CD4-positive, alpha-beta T cell treated with Interleukin-15 for 1 hour (primary cell): ENCODE results near the gene AFTPH.
"Not testable (repeated sequence)": the region's sequence is repeated elsewhere in the genome, so short reads cannot be mapped to it uniquely, and the experiment has no call there.

Experiments
- DNase-seq: peaks from one replicate; pipeline ENCODE4 v3.0.0-alpha.2; 2020

AFTPH gene

DNA sequence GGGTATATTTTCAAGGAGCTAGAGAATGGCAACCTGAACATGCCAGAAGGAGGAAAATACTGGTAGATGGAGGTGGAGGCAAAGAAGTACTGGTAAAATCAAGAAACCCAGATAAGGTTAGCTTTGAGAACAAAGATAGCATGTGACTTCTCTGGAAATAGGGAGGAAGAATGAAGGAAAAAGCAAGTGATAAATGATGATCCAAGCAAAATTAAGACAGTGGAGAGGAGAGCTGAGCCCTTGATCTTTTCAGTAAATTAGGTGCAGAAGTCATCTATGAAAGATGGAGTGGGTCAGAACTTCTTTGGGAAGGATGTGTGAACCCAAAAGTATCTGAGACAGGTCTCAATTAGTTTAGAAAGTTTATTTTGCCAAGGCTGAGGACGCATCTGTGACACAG, 25.7 kb upstream of the AFTPH start:
- no peak for DNase-seq

DNA sequence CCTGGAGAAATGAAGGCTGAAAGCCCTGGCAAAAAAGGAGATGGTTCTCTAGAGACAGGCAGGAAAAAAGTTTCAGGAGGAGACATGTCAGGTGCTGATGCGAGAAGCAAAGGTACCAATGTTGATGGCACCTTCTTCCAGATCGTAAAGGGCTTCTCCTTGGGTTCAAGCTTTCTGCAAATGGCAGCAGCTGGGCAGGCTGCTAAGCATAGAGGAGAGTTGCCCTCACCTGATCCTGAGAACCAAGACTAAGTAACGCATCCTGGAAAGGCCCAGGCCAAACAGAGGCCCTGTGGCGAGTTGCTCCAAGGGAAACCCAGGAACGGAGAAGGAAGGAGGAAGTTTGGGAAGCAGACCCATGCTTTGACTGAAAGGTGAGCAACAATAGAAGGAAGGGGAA, 23.6 kb upstream of the AFTPH start:
- DNase-seq, result no peak

DNA sequence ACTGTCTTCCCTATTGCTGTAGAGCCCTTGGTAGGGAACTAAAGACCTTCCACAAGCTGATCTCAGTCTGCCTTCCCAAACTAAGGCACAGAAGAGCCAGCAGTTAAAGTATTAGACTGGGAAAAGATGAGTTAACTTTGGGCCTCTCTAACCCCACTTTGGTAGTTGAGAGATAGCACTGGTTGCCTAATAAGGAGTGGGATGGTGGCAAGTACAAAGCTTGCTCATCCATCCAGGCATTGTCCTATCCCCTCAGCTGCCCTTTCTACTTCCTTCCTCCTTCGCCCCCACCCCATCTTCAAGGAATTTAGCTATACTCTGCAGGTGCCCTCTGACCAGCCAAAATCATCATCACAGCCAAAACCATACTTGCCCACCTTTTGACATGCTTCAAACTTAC, 22.2 kb upstream of the AFTPH start:
- DNase-seq, result no peak

DNA sequence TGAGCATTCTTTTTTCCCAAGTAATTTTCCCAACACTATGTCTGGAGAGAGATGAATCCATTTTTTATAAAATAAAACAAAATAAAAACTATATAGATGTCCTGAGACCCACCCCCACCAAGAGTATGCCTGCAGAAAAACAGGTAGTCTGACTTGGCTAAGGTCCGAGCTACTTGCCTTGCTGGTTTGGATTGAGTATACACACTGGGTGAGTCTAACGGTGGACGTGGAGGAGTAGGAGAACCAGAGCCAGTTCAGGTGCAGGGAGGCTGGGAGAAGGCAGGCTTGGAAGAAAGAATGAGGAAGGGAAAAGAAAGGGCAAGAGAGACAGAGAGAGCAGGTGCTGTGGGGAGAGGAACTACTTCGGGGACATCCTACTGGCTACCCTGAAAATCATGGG, 21.3 kb upstream of the AFTPH start:
- no peak for DNase-seq

DNA sequence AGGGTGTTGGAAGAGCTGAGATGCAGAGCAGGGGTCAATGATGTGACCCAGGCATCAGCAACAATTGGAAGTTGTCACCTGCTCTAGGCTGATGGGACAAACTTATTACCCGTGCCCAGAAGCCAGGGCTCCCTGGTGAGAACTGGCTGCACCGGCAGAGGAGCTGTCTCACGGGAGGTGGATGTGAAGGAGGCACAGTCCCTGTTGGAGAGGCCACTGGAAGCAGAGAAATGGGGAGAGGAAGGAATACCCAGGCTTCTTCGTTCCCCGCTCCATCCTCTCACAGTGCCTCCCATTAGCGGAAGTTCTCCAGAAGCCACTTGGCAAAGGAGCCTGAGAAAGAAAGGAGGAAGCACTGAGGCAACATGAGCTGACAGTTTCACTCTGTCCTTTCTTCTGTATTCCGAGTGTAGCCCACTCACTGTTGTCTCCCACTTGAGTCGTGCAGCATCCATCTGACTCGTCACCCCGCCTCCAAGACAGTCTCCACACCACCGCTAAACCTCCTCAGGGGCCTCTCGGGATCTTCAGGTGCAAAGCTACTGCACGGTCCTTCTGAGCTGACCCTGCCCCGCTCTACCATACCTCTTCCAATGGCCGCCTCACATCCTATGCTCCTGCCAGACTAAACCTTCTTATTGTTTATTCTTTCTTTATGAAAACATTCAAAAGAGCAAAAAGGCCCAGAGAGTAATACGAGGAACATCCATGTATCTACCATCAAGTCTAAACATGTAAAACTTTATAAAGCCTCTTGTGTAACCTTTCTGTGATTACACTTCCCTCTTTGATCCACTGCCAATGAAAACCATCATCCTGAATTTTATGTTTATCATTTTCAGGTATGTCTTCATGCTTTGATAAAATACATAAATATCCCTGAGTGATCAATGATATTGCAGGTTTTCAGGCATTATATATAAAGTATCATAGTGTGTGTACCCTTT, 19.1 kb upstream of the AFTPH start:
- DNase-seq, result no peak

DNA sequence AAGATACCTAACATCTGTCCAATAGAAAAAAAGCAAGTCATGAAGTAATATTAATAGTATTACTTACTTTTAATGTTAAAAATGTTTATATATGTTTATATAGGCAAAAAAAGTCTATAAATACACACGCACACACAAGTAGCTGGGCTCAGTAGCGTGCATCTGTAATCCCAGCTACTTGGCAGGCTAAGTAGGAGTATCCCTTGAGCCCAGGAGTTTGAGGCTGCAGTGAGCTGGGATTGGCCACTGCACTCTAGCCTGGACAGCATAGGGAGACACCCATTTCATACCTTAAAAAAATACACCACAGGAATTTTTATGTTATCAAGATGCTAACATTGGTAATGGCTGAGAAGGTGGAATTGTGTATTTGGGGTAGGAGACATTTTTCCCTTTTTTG, 17.4 kb upstream of the AFTPH start:
- no peak for DNase-seq

DNA sequence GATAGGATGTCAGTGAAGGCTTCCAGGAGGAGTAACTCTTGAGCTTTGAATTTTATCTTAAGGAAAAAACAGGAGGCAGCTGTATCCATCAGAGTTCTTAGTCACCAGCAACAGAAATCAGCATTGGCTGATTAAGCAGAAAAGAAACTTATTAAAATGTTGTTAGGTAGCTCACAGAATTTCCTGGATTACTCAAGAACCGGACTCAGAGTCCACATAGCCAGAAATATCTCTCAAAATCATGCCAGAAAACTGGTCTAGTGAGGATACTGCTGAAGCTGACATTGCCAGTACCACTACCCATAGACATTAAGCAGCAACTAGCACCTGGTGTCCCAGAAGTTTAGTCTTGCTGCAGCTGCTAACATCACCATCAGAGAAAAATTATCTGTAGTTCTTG, 10.1 kb upstream of the AFTPH start:
- DNase-seq, result no peak

DNA sequence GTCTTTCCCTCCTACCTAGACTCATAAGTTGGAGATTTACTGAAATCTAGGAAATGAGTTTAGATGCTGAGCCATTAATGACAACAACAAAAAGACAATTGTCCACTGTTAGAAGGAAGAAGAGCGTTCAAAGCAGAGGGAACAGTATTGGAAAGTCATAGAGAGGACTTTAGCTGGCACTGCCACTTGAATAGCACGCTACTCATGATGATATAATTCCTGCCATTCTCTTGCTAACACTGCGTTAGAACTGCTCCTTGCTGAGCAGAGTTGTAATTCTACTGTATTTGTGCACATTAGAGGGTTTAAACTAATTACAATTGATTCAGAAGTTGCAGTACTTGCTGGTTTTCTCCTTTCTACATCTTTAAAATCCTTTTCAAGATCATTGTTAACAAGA, 9.0 kb upstream of the AFTPH start:
- no peak for DNase-seq

DNA sequence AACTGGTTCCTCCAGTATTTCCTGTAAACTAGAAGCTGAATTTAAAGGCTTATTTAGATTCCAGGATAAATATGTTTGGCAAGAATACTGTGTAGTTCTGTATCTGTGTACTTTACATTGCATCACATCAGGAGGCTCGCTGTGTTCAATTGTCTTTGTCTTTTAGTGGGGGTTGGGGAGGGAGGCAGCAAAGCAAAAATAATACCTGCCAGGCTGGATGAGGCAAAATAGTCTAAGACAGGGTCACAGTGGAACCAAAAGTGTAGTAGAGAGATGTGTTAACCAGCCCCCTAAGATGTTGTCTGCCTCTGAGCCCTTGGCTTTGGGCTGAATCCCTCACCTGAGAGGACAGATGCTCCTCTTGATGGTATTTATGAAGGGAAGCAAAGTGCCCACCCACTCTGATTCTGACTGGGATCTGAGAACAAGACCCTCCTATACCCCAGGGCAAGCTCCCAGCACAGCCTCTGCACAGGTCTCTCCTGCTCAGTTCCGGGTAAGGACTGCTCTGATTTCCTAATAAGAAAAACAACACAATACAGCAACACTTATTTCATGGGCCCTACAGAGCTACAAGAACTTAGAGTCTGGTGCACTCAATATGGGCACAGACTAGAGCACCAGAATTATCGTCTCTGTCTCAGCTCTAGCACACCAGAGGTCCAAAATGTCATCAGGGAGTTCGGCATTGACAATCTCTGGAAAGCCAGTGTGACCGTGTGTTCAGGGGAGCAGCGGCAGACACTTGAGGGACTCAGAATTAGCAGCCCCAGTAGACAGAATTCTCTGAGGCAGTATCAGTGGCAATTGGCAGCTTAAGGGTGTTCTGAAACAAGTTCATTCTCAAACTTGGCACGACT, 7.2 kb upstream of the AFTPH start:
- DNase-seq, result no peak

DNA sequence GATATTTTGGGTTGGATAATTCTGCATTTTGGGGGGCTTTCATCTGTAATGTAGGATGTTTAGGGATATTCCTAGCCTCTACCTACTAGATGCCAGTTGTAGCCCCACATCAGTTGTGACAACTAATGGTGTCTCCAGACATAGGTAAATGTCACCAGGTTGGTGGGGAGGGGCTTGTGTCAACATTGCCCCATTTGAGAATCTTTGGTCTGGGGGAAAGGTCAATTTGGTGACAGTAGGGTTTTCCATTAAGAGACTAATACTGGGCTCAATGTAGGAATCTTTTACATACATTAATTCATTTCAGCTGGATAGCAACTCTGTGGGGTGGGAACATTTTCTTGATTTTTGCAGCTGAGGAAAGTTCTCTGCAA, 6.6 kb upstream of the AFTPH start:
- DNase-seq, result no peak

DNA sequence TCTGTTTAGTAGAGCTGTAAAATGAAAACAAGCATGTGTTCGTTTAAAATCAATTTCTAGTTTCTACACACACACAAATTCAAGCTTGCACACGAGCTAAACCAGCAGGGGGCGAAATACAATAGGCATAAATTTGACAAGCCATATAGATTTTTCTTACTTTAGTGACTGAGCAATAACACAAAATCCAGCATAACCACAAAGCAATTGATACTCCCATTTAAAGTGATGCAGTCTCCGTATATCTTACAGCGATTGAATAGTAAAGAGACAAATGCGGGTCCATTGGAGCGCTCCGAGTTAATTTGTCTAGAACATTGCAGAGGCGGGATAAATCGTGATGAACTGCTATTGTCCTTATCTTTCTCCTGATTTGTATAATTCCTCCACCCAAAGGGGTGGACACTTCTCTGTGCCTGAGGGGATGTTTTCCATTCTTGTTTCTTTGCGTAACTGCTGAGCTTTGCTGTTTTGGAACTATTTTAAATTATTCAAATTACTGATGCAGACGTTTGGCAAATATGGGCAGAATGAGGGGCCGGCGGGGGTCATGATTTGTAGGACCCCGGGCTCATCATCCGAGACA, 1.2 kb upstream of the AFTPH start:
- peak; percentile 65 for DNase-seq

DNA sequence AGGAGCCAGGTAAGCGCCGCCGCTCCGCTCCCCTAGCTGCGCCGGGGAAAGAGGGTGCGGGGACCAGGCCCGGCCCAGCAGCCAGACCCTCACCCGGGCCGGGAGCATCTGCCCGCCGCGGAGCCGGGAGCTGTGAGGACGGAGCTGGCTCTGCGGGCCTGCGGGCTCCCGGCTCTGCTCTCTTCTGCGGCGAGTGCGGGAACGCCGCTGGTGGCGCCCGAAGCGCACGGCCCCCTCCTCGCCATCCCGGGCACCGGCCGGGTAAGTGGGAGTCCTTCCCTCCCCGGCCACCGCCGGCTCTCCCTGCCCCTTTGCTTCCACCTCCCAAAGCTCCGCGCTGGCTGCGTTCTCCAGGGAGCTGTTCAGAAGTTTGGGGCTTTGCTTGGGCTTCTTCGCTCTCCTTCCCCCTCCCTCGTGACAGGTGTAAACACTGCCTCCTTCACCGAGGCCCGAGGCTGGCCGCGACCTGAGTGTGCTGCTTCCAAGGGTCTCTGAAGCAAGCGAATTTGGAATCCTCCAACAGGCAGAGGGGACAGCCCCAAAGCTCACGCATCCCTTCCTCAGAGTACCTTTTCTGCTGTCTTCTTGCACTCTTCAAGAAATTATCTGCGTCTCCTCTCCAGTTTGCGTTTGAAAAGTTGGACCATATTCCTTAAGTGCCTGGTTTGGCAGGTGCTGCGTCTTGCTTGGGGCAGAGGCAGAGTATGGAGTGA, 632 bp downstream of the AFTPH start:
- peak; percentile 23 for DNase-seq

DNA sequence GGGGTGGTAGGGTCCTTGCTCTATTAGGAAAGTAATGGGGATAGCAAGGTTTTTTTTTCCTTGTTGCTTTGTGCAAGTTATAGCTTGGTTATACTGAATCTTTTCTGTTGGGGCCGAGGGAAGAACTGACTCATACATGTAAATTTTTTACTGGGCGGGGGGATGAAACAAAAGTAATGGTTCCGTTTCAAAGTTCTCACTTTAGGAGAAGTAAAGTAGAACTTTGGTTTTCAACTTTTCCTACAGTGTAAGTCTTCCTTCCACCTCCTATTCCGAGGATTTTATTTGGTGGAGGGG, 1.1 kb downstream of the AFTPH start:
- DNase-seq, result no peak

DNA sequence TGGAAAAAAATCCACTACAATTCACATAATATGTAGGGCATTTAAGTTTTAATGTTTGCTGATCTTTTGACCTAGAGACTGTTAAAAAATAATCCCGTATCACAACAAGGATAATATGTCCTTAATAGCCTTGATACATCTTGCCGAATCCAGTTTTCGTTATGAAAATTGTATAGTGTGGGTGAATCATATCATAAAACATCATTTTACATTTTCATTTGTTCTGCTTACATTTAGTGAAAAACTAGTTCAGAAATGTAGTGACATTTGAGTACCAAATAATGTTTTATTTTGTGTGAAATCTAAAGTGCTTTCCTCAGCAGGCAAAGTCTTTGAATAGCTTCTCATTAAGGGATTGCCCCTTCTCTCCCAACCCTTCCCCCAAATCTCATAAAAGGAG, 1.9 kb downstream of the AFTPH start:
- DNase-seq, result no peak

DNA sequence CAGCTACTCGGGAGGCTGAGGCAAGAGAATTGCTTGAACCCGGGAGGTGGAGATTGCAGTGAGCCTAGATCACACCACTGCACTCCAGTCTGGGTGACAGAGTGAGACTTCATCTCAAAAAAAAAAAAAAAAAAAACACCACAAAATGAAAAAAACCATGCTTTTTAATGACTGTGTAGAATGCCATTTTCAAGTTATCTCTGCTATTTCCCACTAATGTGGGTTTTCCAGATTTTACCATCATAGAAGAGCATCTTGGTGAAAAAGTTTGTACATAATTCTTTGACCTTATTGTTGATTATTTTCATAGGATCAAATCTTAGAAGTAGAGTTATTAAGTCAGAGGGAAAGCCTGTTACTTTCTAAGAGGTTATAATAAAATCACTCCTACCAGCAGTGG, 6.8 kb downstream of the AFTPH start:
- DNase-seq, result not testable (repeated sequence)

DNA sequence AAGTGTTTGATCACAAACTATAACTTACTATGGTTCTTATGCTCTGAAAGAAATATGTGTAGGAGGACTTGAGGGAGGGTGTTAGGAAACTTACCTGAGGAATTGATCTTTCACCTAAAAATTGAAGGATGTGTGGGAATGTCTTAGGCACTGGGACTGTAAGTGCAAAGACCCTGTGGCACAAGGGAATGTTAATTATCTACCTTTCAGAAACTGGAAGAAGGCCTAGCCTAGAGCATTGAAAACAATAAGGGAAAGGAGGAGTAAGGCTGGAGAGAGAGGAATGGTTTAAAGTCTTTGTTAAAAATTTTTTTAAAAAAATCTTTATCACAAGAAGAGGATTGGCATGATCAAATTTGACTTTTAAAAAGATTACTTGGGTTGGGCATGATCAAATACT, 7.9 kb downstream of the AFTPH start:
- no peak for DNase-seq

DNA sequence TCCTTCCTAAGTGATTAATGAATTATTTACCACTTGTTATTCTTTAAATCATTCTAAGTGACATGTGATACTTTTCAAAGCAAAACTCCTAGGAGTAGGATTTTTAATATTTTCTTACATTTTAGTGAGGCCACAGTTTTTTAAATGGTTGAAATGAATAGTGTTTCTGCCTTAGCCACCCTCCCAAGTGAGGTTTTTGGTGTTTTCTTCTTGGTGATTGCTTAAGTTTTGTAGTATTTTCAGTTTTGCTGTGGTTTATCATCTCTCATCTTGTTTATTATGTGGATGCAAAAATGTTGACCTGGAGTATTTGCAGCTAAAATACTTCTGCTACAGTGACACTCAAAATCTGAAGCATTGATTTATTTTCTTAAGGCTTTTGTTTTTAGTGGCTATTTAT, 9.8 kb downstream of the AFTPH start:
- no peak for DNase-seq

DNA sequence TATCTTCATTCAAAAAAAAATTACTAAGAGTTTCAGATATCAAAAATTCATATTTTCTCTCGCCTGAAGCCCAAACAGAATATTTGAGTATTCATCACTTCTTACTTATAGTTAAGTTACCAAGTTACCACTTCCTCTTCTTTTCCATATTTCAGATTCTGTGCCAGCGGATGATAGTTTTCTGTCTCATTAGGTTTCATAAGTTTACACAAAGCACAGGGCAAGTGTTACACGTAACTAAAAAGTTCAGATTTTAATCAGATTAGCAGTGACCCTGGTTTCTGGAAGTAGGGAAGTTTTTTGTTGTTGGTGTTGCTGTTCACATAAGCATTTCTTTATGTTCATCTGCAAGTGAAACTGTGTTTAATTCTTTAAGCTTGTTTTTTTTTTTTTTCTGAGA, 10.2 kb downstream of the AFTPH start:
- DNase-seq, result no peak

DNA sequence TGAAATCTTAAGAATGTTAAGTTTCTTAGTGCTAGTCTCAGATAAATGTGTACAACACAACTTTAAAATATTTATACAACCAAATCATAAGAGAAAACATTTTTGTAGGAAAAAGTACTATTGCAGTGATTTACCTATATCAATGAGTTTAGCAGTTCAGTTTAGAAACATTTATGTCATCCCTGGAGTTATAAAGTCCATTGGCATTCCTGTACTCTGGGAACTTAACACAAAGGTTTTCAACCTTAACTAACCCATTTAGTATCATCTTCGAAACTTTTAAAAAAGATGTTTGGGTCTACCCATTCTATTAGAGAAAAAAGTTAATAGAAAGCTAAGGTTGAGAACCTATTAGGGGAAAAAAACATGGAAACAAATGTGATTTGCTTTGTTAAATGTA, 10.9 kb downstream of the AFTPH start:
- no peak for DNase-seq

DNA sequence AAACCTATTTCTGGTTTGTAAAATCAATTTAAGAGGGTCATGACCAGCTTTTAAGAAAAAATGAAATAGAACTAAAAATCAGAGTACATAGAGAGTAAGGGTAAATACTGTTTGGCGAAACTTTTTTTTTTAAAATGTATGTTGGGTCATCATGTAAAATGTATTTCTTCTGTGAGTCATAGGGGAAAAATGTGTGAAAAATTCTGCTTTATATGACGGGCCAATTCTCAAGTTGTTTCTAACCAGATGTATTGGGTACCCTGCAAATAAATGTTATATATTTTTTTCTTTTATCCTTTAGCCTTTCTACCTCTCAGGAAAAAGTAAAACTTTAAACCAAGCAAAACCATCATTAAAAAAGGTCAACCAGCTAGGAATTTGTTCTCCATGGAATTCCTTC, 13.9 kb downstream of the AFTPH start:
- no peak for DNase-seq

DNA sequence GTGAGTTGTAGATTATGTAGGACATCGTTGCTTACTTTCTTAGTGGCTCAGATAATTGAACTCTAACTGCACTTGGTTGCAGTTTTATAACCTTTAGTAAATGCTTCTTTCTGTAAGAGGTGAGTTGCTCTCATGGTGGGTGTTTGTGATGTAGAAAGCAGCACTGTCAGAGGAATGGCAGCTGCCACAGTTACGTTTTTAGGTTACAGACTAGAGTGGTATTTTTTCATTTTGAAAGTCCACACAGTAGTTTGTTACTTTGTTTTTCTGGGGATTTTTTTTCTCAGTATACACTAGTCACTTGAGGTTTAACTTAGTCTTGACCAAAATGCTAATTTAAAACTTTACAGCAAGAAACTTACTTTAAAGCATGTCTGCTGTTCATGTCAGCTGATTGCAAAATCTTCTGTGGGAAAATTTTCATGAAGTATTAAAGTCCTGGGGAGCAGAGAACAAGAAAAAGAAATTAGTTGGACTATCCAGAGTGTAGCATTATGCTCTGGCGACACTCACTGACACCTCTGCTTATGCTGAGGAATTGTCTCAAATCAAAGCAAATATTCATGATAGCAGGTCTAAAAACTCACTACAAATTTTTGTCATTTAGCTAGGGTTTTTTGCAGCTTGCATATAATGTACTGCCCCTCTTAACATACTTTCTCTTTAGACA, 14.8 kb downstream of the AFTPH start:
- no peak for DNase-seq

DNA sequence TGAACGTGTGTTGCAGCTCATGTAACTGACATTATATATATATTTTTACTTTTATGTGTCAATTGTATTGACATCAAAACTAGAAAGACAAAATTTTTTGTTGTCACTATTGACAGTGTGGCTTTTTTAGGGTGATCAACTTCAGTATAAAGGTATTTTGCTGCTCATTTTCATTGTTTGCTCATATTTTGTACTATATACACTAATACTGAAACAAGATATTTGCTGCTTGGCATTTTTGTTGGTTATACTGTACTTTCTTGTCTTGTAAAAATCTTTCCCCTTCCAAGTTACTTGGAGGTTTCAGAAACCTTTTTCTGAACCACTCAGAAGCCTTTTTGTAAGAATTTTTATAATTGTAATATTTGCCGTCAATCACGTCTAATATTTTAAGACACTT, 16.5 kb downstream of the AFTPH start:
- DNase-seq, result no peak

DNA sequence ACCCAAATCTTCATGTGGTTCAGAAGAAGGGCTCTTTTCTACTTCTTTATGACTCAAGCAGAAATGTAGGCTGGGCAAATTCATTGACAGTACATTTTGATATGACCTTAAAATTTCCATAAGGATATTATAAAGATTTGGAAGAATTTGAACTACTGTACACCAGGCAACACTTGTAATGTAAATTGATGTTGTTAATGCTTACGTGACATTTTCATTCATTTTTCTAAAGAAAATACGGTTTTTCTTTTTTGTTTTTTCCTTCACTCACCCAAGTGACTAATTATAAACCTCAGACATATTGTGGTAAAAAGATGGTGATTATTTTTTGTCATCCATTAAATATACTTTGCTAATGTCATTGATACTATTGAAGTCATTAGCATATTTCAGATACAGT, 17.4 kb downstream of the AFTPH start:
- no peak for DNase-seq
